ENCODE measurements around the gene GTF3C1. TPM values are rescaled to one million over a fixed set of nuclear protein-coding genes. Genes with fewer than 3 reads are reported as not detected.

The GTF3C1 gene
- total and polyA plus RNA-seq, 4 donors = 33.5 to 84.0 (median 67.5) TPM

GRCh38 chr16:27460663-27461482 is 88.8 kb downstream of the GTF3C1 start:
- ATAC-seq (ENCODE audit: insufficient read depth, low FRiP score) = no peak

GRCh38 chr16:27460213-27460612 is 89.5 kb downstream of the GTF3C1 start:
- Histone ChIP-seq H3K4me3 (no peak overlapping the region), H3K9me3 (ENCODE audit: control insufficient read depth in 4 of 4, insufficient read depth in 3 of 4, low read length in 3 of 4) (no peaks in the 10 kb centered on the region), H3K36me3 (ENCODE audit: control insufficient read depth in 4 of 4, insufficient read depth in 4 of 4, low read length in 4 of 4) (peaks cover 12 to 57% (median 19%) of the 10 kb centered on the region in 4 donors), H3K4me1 (ENCODE audit: control insufficient read depth in 5 of 5, insufficient read depth in 5 of 5, low read length in 5 of 5) (peaks cover 0 to 7% (median 0%) of the 10 kb centered on the region in 5 donors), H3K27ac (ENCODE audit: low read depth in 1 of 2, low read length in 1 of 2) (peak overlapping the region in 1 of 2 donors; percentile 8), H3K9ac (ENCODE audit: insufficient read depth in 1 of 2, low read length in 2 of 2) (no peak overlapping the region), H3K27me3 (ENCODE audit: control insufficient read depth in 3 of 3, insufficient read depth in 3 of 3, low read length in 2 of 3) (no peaks in the 10 kb centered on the region)
- no peak for ATAC-seq (ENCODE audit: insufficient read depth, low FRiP score)
- TF ChIP-seq, protein P1, sequence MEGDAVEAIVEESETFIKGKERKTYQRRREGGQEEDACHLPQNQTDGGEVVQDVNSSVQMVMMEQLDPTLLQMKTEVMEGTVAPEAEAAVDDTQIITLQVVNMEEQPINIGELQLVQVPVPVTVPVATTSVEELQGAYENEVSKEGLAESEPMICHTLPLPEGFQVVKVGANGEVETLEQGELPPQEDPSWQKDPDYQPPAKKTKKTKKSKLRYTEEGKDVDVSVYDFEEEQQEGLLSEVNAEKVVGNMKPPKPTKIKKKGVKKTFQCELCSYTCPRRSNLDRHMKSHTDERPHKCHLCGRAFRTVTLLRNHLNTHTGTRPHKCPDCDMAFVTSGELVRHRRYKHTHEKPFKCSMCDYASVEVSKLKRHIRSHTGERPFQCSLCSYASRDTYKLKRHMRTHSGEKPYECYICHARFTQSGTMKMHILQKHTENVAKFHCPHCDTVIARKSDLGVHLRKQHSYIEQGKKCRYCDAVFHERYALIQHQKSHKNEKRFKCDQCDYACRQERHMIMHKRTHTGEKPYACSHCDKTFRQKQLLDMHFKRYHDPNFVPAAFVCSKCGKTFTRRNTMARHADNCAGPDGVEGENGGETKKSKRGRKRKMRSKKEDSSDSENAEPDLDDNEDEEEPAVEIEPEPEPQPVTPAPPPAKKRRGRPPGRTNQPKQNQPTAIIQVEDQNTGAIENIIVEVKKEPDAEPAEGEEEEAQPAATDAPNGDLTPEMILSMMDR (IDR thresholded peaks at IDR 0.05; ENCODE audit: control extremely low read depth, extremely low read depth) = no peak
- WGBS, 2 donors = 77 to 93% methylated on average over 4 of the region's 4 CpGs
- DNase-seq = no peak

More at GRCh38 chr16:27460663-27461482, 88.8 kb downstream of the GTF3C1 start:
- Histone ChIP-seq H3K9ac (ENCODE audit: insufficient read depth in 1 of 2, low read length in 2 of 2) (no peak overlapping the region), H3K4me1 (ENCODE audit: control insufficient read depth in 5 of 5, insufficient read depth in 5 of 5, low read length in 5 of 5) (peaks cover 0 to 4% (median 0%) of the 10 kb centered on the region in 5 donors), H3K9me3 (ENCODE audit: control insufficient read depth in 4 of 4, insufficient read depth in 3 of 4, low read length in 3 of 4) (no peaks in the 10 kb centered on the region), H3K27me3 (ENCODE audit: control insufficient read depth in 3 of 3, insufficient read depth in 3 of 3, low read length in 2 of 3) (no peaks in the 10 kb centered on the region), H3K36me3 (ENCODE audit: control insufficient read depth in 4 of 4, insufficient read depth in 4 of 4, low read length in 4 of 4) (peaks cover 16 to 63% (median 24%) of the 10 kb centered on the region in 4 donors), H3K27ac (ENCODE audit: low read depth in 1 of 2, low read length in 1 of 2) (peak overlapping the region in 1 of 2 donors; percentile 32), H3K4me3 (no peak overlapping the region)
- no peak for DNase-seq
- 86 to 88% methylated on average over 19 to 20 of the region's 20 CpGs for WGBS, 2 donors
- TF ChIP-seq, protein P1 (IDR thresholded peaks at IDR 0.05; ENCODE audit: control extremely low read depth, extremely low read depth) = no peak

- Histone ChIP-seq H3K9ac (ENCODE audit: insufficient read depth in 1 of 2, low read length in 2 of 2) (peak overlapping the region in 1 of 2 donors; percentile 4), H3K9me3 (ENCODE audit: control insufficient read depth in 4 of 4, insufficient read depth in 3 of 4, low read length in 3 of 4) (no peaks in the 10 kb centered on the region), H3K4me1 (ENCODE audit: control insufficient read depth in 5 of 5, insufficient read depth in 5 of 5, low read length in 5 of 5) (peaks cover 0 to 7% (median 0%) of the 10 kb centered on the region in 5 donors), H3K27me3 (ENCODE audit: control insufficient read depth in 3 of 3, insufficient read depth in 3 of 3, low read length in 2 of 3) (no peaks in the 10 kb centered on the region), H3K4me3 (no peak overlapping the region), H3K36me3 (ENCODE audit: control insufficient read depth in 4 of 4, insufficient read depth in 4 of 4, low read length in 4 of 4) (peaks cover 8 to 46% (median 15%) of the 10 kb centered on the region in 4 donors), H3K27ac (ENCODE audit: low read depth in 1 of 2, low read length in 1 of 2) (no peak overlapping the region)
- TF ChIP-seq, protein P1 (IDR thresholded peaks at IDR 0.05; ENCODE audit: control extremely low read depth, extremely low read depth) = no peak
- no peak for DNase-seq
- no peak for ATAC-seq (ENCODE audit: insufficient read depth, low FRiP score)
- WGBS, 2 donors = 91 to 94% methylated on average over 5 of the region's 5 CpGs
These were observed 90.6 kb downstream of the GTF3C1 start for GRCh38 chr16:27458987-27459688.

Measured in lung (tissue), 12 donors.